GM21619 (cell line): ENCODE data around the gene PPIG.
A peak's percentile ranks its signal among the peaks of the same experiment; 100 is the strongest.
"Not testable (repeated sequence)": the region's sequence is repeated elsewhere in the genome, so short reads cannot be mapped to it uniquely, and the experiment has no call there.

ENCODE experiments used
- ATAC-seq: cut with Tn5 transposase; IDR thresholded peaks from one replicate; pipeline ENCODE4 v1.9.1; 2021; ENCODE audit not compliant: unreplicated experiment

The PPIG gene

GRCh38 chr2:169584005-169584877 is at the start of gene PPIG:
TSS of gene PPIG (plus strand) at chr2:169584351. CDS start at chr2:169604042, 19,691 bp downstream.
- peak; percentile 87 for ATAC-seq

GRCh38 chr2:169539460-169539859 is 44.7 kb upstream of the PPIG start:
- ATAC-seq: not testable (repeated sequence)

- ATAC-seq: no peak
Observed at GRCh38 chr2:169540146-169540545, 44.0 kb upstream of the PPIG start.

- ATAC-seq: no peak
Observed at GRCh38 chr2:169542433-169542832, 41.7 kb upstream of the PPIG start.

- ATAC-seq: no peak
Observed at GRCh38 chr2:169546756-169547155, 37.4 kb upstream of the PPIG start.

GRCh38 chr2:169561364-169561763 is 22.8 kb upstream of the PPIG start:
- no peak for ATAC-seq

GRCh38 chr2:169562084-169562483 is 22.1 kb upstream of the PPIG start:
- not testable (repeated sequence) for ATAC-seq

GRCh38 chr2:169562519-169562918 is 21.6 kb upstream of the PPIG start:
- ATAC-seq: no peak

- ATAC-seq: no peak
Observed at GRCh38 chr2:169565686-169566085, 18.5 kb upstream of the PPIG start.

- no peak for ATAC-seq
Observed at GRCh38 chr2:169569948-169570347, 14.2 kb upstream of the PPIG start.

- not testable (repeated sequence) for ATAC-seq
Observed at GRCh38 chr2:169570752-169571151, 13.4 kb upstream of the PPIG start.

GRCh38 chr2:169571571-169571970 is 12.6 kb upstream of the PPIG start:
- ATAC-seq: no peak

- ATAC-seq: no peak
Observed at GRCh38 chr2:169572189-169572588, 12.0 kb upstream of the PPIG start.

GRCh38 chr2:169572821-169573159 is 11.4 kb upstream of the PPIG start:
- ATAC-seq: no peak

GRCh38 chr2:169573160-169573973 is 10.8 kb upstream of the PPIG start, which contains the start of gene FASTKD1:
TSS of gene FASTKD1 (minus strand) at chr2:169573865. CDS start at chr2:169572029, 1,836 bp downstream.
- peak; percentile 98 for ATAC-seq

GRCh38 chr2:169573974-169574299 is 10.2 kb upstream of the PPIG start:
- no peak for ATAC-seq

GRCh38 chr2:169574539-169574938 is 9.6 kb upstream of the PPIG start:
- not testable (repeated sequence) for ATAC-seq

GRCh38 chr2:169575264-169575663 is 8.9 kb upstream of the PPIG start:
- not testable (repeated sequence) for ATAC-seq

- ATAC-seq: no peak
Observed at GRCh38 chr2:169579044-169579443, 5.1 kb upstream of the PPIG start.

- ATAC-seq: not testable (repeated sequence)
Observed at GRCh38 chr2:169582552-169583266, 1.4 kb upstream of the PPIG start.

GRCh38 chr2:169583518-169583917 is 633 bp upstream of the PPIG start:
- ATAC-seq: no peak
